GM19351 (cell line): Measurements from ENCODE around the gene BIK.
A peak's percentile ranks its signal among the peaks of the same experiment; 100 is the strongest.

ENCODE experiments used
- ATAC-seq: cut with Tn5 transposase; IDR thresholded peaks from one replicate; pipeline ENCODE4 v1.9.1; 2021; ENCODE audit warnings: mild to moderate bottlenecking, moderate library complexity; ENCODE audit not compliant: unreplicated experiment

BIK gene, protein sequence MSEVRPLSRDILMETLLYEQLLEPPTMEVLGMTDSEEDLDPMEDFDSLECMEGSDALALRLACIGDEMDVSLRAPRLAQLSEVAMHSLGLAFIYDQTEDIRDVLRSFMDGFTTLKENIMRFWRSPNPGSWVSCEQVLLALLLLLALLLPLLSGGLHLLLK

DNA sequence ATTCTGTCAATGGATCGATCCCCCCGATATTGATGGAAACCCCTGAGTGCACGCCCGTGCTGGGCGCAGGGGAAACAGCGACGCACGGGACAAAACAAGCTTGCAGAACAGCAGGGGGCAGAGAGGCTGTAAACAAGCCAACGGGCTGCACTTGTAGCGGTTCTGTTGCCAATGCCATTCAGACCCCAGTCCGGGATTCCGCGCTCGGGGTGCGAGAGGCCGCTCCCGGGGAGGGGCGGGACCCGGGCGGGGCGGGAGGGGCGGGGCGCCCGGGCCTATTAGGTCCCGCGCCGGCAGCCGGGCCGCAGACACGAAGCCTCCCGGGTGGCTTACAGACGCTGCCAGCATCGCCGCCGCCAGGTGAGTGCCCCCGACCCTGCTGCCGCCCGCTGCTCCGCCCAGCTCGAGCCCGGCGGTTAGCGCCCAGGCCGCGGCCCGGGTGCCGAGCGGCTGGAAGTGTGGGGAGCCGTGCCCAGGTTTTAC lies at the start of gene BIK:
Gene BIK (plus strand): TSS at position 307 of the 483 bp plus-strand sequence. CDS start 13,273 bp downstream, outside the sequence.
- ATAC-seq = peak; percentile 39

DNA sequence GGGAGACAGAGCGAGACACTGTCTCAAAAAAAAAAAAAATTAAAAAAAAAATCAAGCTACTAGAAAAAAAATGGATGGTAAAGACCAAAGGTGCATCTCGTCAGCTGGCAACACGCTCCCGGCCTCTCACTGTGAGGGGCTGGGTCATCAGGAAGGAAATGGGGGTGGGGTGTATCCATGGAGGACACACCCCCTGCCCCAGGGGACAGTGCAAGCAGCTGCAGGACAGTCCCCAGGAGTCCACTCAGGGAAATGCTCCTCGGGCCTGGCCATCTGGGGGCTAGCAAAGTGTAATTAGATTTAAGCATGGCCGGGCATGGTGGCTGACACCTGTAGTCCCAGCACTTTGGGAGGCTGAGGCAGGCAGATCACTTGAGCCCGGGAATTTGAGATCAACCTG lies 44.4 kb upstream of the BIK start:
- ATAC-seq = no peak

DNA sequence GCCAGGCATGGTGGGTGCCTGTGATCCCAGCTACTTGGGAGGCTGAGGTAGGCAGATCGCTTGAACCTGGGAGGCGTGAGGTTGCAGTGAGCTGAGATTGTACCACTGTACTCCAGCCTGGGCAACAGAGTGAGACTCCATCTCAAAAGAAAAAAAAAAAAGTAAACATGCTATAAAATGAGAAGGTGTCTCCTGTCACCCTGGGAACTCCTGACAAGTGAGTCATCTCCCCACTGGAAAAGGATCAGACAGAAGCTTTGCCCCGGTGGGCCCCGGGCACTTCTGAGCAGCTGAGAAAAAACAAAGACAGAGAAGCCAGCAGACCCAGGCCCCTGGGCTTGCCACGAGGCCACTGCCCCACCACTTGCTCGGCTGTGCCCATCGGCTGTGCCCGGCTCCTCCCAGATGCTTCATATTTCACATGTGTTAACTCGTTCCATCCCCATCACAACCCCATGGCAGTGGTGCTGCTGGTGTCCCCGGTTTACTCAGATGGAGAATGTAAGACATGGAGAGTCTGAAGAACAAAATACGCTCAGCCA lies 43.6 kb upstream of the BIK start:
- ATAC-seq = no peak

DNA sequence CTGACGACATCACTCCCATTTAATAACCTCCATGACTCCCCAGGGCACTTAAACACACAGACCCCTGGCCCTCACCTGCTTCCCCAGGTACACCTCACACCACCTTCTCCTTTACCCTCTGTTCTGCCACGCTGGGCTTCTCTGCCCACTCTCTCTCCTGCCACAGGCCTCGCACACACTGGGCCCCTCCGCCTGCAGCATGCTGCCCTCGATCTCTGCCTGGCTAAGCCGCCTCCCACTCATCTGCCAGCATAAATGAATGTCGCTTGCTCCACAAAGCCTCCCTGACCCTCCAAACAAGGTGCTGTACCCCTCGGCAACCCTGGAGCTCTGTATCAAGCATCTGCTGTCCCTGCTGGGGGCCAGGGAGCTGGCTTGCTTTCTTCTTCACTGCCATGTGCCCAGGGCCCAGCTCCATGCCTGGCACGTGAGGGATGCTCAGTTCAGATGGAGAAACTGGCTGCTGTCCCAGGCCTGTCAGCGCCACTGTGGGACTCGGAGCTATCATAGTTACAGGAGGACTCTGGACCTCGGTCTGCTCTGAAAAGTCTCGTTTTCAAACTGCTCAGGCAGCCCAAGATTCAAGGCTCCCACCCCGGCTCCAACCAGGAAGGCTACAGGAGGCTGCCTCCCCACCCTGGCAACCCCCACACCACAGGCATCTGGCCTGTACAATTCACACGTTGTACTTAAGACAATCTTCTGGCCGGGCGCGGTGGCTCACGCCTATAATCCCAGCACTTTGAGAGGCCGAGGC lies 33.3 kb upstream of the BIK start:
- ATAC-seq = no peak

DNA sequence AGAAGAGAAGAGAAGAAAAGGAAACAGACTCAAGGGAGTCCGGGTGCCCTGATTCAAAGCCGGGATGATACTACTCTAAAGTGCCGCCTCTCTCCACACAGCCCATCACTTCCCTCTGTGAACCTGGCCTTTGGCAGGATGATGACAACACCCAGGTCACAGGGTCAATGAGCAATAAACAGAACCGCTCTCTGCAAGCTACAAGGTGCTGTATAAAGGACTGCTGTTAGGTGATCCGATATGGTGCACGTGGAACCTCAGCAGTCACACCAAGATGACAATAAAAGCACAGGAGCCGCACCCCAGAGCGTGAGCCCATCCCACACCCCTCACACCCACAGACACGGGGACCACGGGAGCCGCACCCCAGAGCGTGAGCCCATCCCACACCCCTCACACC lies 32.0 kb upstream of the BIK start:
- ATAC-seq = no peak

DNA sequence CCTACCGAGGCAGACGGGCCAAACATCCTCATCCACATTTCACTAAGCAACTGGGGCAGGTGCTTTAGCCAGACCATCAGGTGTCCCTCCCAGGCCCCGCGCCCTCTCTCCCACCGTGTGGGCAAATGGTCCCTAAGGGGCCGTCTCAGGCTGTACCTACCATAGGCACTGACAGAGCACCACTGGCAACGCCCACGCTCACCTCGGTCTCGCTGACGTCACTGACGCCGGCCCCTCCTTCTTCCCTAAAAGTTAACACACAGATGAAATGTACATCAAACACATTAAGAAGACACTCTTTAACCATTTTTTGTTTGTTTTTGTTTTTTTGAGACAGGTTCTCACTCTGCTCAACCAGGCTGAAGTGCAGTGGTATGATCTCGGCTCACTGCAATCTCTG lies 30.8 kb upstream of the BIK start:
- no peak for ATAC-seq

DNA sequence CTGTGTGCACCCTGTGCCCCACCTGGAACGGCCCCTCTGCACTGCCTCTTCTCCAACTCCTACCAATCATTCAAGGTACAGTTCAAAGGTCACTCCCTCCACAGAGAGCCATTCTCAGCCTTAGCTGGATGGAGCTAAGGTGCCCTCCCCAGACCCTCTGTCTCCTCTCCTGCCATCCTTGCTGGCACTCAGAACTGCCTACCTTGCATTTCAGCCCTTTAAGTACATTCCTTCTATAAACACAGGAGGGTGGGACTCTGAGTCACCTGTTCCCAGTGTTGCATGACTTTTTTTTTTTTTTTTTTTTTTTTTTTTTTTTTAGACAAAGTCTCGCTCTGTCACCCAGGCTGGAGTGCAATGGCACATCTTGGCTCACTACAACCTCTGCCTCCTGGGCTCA lies 29.9 kb upstream of the BIK start:
- ATAC-seq = no peak

DNA sequence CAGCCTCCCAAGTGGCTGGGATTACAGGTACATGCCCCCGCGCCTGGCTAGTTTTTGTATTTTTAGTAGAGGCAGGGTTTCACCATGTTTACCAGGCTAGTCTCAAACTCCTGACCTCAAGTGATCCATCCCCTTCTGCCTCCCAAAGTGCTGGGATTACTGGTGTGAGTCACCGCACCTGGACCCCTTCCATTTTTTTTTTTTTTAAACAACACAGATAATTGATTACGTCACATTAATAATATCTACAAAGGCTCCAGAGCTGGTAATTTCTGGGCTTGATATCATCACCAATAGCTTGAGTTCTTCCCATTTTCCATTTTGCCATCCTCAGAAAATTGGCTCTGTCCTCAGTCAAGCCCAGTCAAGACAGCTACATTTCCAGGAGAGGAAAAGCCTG lies 28.6 kb upstream of the BIK start:
- no peak for ATAC-seq

DNA sequence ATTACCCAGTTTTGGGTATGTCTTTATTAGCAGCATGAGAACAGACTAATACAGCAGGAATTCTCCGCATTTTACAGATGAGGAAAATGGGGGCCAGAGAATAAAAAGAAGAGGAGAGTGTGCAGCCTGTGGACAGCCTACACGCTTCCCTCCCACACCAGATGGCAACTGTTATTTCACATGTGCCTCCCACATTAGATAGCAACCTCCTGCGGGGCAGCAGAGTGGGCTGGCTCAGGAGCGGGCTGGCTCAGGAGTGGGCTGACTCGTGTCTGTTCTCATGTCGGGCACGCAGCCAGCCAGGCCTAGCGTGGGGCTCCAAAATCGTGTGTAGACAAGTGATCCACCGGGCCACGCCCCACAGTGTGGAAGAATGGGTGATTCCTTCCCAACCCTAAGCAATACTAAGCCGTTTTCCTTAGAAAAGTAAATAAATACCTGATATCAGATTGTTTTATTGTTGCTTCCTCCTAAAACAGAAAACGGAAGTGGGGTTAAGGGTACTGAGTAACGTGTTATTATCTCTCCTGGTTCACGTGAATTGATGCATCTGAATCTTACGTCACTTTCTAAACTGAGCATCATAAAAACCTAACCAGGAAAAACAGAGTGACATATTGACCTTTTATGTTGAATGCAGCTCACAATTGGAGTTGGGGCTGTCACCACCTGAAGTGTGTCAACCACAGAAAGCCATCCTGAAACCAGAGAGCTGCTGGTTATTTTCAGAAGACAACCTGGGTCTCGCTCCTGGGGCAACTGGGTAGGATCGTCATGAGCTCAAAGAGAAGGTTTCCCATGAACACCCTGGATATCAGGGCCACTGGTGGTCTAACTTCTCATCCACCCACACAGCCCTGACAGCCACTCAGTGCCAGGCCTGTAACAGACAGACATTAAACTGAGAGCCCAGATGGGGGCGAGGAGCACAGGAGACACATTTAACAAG lies 24.6 kb upstream of the BIK start:
- no peak for ATAC-seq

DNA sequence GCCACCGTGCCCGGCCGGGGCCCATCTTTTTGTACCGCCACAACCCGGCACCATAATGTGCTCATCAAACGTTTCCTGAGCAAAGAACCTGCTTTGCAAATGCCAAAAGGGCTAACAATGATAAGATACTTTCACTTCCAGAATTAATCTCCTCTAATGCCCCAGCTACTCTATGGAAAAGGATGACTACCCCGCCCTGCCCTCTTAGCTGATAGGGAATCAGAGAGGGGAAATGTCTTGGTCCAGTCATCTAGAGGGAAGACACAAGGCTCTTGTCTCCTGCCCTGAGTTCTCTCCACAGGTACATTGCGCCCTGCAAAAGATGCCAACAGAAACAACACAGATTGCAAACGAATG lies 21.9 kb upstream of the BIK start:
- no peak for ATAC-seq

DNA sequence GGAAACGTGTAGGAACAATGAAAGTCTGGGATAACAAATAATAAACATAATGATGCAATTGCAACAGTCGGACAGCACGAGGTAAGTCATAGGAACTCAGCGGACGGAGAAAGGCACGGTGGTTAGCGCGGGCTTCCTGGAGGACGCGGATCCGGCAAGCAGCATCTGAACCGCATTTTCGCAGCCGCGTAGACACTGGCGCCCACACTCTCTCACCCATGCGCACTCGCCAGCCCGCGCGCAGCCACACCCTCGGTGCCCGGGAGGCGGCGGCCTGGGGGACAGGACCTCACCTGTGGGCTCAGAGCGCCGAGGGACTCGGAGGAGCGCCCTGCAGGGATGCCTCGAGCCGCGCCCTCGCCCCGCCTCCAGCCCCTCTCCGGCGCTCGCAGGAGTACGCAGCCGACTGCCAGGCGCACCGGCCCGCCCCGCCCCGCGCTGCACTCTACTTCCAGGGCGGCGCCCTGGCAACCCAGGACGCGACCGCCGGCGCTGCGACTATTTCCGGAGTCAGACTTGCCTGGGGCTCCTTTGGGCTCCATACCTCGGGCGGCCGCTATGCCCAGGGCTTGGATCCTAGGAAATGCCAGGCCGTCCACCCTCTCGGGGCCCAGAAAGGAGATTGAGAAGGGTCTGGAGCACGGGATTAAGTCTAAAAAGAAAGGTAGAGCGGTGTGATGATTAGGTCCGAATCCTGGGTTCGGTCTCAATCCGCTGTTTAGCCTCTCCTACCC lies 21.4 kb upstream of the BIK start, which contains the start of gene TTLL1:
Gene TTLL1 (minus strand): TSS at position 408 of the 734 bp plus-strand sequence. CDS start 13,805 bp downstream, outside the sequence.
- peak; percentile 70 for ATAC-seq

DNA sequence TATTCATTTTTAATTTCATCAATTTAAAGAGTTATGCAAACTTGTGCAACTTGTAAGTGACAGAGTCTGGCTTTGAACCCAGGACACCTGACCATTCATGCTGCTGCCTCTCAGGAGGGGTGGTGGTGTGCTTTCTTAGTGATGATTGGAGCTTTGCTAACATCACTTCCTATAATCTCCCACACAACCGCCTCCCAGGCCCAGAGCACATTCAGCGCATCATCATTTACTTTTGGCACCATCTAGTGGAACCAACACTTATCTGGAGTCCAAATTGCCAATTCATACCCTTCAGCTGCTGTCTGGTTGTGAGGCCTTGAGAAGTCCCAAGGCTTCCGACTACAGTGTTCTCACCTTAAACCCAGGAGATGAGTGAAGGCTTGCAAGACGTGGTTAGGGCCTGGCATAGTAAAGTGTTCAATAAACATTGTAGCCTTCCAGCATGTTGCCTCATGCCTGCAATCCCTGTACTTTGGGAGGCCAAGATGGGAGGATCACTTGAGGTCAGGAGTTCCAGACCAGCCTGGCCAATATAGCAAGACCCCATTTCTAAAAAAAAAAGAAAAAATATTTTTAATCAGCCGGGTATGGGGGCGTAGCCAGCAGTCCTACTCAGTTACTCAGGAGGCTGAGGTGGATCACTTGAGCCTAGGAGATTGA lies 20.3 kb upstream of the BIK start:
- no peak for ATAC-seq

DNA sequence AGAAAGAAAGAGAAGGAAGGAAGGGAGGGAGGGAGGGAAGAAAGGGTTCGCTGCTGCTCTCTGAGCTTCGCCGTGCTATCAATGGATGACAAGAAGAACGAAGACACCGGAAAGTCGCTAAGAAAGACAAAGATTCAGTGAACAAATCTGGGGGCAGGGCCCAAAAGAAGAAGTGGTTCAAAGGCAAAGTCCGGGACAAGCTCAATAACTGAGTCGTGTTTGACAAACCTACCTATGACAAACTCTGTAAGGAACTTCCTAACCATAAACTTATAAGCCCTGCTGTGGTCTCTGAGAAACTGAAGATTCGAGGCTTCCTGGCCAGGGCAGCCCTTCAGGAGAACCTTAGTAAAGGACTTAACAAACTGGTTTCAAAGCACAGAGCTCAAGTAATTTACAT lies 18.5 kb upstream of the BIK start:
- ATAC-seq = no peak

DNA sequence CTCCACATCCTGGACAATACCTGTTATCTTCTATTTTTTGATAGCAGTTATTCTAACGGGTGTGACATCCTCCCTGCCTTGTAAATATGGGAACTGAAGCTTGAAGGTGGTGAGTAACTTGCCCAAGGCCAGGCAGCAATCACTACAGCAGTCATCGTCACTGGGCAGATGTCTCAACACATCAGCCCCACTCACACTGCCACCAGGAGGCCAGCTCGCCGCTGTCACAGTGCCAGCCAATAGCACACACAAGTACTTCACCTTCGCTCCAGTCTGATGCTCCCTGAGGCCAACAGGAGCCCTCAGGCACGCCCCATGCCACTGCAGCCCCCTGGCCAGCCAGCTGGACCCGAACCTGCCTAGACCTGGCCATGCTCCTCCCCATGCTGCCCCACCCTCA lies 16.5 kb upstream of the BIK start:
- no peak for ATAC-seq

DNA sequence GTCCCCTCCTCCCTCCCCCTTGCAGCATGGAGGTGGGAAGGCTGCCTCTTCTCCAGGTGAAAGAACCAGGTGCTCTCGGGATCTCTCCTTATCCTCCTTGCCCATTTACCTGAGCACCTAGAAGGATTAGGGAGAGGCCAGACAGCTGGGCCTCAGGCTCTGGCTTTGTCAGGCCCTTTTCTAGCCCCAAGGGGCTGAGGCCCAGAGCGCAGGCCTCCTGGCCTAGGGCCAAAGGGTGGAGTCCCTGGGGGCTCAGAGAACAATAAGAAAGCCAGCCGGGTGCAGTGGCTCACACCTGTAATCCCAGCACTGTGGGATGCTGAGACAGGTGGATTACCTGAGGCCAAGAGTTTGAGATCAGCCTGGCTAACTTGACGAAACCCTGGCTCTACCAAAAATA lies 16.0 kb upstream of the BIK start:
- ATAC-seq = no peak

DNA sequence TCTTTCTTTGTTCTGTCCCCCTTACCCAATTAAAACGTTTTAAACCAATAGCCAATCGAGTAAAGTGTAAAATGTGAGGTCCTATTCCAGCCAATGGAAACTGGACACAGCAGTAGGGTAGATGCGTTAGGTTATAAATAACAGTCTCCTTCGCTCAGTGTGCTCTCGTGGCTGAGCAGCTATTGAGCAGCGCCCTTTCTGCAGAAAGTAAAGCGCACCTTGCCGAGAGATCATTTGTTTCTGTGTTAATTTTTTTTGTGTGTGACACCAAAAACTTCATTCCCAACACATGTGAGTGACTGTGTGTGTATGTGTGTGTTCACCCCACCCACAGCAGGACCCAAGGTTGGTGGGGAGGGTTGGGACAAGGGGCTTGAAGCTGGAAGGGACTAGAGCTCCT lies 14.1 kb upstream of the BIK start:
- ATAC-seq = no peak

DNA sequence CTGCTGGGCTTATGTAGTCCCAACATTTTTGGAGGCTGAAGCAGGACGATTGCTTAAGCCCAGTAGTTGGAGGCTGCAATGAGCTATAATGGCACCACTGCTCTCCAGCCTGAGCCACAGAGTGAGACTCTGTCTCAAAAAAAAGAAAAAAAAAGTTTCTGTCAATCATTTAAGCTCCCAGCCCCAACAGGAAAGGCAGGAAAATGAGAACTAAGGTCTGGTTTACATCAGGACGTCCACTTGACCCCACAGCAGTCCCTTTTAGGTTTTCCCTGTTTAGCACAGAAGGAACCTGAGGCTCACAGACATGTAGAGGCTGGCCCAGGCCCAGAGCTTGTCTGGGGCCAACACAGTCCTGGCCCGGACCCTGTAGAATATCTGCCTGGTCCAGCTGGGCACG lies 12.2 kb upstream of the BIK start:
- no peak for ATAC-seq

DNA sequence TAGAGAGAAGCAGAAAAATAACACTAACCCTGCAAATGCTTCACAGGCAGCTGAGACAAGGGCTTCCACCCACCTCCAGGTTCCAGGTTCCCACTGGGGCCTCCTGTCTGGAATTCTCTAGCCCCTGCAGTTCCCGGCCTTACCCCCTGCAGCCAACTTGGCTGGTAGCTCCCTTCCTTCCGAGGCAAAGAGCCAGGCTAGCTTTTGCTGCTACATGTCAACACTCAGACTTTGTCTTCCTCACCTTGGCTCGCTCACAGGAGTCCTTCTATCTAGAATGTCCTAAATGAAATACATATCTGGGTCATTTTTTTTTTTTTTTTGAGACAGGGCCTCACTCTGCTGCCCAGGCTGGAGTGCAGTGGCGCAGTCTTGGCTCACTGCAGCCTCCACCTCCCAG lies 11.5 kb upstream of the BIK start:
- ATAC-seq = no peak

DNA sequence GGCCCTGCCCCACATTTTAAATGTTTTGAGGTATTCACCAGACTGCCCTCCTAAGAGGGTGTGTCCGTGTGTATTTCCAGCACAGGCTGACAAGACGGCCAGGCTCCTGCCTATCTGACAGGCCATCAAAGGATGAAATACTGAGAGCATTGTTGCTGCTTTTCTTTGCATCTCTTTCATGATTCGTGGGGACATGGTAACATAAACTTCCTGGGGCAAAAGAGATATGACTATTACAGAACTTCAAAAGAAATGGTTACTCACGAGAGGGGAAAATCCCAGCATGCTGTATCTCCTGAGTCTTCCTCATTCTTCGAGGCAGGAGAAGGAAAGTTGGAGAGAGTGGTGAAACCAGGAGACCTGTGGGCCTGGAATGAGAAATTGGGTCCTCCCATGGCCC lies 10.3 kb upstream of the BIK start:
- ATAC-seq = no peak

DNA sequence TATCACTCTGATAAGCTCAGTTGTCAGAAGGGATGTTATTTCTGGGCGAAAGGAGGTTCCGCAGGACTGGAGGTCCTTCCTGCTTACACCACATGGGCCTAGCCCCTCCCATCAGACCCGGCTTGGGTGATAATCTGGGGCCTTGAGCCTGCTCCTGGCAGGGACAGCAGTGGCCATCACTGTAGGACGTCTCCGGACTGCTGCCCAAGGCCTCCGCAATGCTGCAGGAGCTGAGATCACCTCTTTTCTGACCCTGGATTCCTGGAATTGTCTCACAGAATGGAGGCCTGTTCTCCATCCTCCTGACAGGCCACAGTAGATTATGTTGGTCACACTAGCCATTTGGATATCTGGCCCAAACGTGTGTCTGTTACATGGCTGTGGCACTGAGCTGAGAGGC lies 9.2 kb upstream of the BIK start:
- ATAC-seq = no peak
